ENCODE results near the gene HEXIM1.

- TF ChIP-seq CTCF (IDR thresholded peaks at IDR 0.05) (no peak), EP300 (IDR thresholded peaks at IDR 0.05; ENCODE audit: low read depth) (no peak), POLR2A (IDR thresholded peaks at IDR 0.05) (no peak)
Measured at GRCh38 chr17:45115015-45115625, 33.2 kb upstream of the HEXIM1 start.

Measured in transverse colon (tissue), 3 donors.